ENCODE measurements around the gene SPATA2L.

DNA sequence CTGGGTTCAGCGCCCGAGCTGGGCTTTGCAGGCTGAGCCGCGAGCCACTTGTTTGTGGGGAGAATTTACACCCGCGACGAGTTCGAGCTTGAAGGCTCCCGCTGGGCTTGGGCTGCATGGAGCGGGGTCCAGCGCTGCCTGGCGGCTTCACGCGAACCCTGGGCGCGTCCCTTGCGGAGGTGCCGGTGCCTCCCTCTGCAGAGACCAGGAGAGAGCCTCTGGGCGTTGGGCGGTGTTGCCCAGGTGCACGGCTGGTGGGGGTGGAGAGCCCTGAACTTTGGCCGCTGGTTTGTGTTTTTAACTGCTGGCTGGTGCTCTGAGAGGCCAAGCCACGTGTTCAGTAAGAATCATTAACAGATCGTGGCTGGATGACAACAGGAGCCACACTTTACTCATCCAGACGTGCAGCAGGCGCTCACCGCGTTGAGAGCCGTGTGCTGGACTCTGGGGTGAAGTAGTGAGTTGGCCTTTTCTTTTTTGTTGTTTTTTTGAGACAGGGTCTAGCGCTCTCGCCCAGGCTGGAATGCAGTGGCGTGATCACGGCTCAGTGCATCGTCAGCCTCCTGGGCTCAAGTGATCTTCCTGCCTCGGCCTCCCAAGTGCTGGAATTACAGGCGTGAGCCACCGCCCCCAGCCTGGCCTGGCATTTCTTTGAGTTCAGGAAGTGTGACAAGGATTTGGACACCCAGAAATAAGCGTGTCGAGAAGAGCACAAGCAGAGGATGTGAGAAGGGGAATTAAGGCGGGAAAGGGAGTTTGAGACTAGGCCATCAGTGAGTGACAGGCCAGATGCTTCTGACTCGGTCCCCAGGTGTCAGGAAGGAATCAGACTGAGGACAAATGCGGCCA lies 14.2 kb downstream of the SPATA2L start:
- TF ChIP-seq, protein P1, sequence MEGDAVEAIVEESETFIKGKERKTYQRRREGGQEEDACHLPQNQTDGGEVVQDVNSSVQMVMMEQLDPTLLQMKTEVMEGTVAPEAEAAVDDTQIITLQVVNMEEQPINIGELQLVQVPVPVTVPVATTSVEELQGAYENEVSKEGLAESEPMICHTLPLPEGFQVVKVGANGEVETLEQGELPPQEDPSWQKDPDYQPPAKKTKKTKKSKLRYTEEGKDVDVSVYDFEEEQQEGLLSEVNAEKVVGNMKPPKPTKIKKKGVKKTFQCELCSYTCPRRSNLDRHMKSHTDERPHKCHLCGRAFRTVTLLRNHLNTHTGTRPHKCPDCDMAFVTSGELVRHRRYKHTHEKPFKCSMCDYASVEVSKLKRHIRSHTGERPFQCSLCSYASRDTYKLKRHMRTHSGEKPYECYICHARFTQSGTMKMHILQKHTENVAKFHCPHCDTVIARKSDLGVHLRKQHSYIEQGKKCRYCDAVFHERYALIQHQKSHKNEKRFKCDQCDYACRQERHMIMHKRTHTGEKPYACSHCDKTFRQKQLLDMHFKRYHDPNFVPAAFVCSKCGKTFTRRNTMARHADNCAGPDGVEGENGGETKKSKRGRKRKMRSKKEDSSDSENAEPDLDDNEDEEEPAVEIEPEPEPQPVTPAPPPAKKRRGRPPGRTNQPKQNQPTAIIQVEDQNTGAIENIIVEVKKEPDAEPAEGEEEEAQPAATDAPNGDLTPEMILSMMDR (IDR thresholded peaks at IDR 0.05) = no peak
- no peak for TF ChIP-seq POLR2A (IDR thresholded peaks at IDR 0.05)
